SJSA1 (cell line): ENCODE data around the gene CFAP77. TPM values are rescaled to one million over a fixed set of nuclear protein-coding genes. Genes with fewer than 3 reads are reported as not detected.

Experiments used
- DNase-seq, 2 experiments: peaks; one replicate each; pipeline ENCODE4 v3.0.0-alpha.2; 2015 to 2020; ENCODE audit warnings: low spot score in 2 of 2, low read depth in 1 of 2
- H3K27ac ChIP-seq: fragments of 250-450 bp; sonication (Bioruptor Pico); 2 replicates; pipeline ENCODE4 v1.5.1; 2020; ENCODE audit warnings: mild to moderate bottlenecking, moderate library complexity
- H3K27me3 ChIP-seq: fragments of 250-450 bp; sonication (Bioruptor Pico); replicated peaks from 2 replicates; pipeline ENCODE4 v1.5.1; 2020; ENCODE audit warnings: mild to moderate bottlenecking, moderate library complexity
- H3K36me3 ChIP-seq: fragments of 250-450 bp; sonication (Bioruptor Pico); 2 replicates; pipeline ENCODE4 v1.5.1; 2020; ENCODE audit warnings: mild to moderate bottlenecking
- H3K4me1 ChIP-seq: fragments of 250-450 bp; sonication (Bioruptor Pico); replicated peaks from 2 replicates; pipeline ENCODE4 v1.6.1; 2021; ENCODE audit warnings: mild to moderate bottlenecking
- H3K4me3 ChIP-seq: fragments of 250-450 bp; sonication (Bioruptor Pico); 2 replicates; pipeline ENCODE4 v1.5.1; 2020; ENCODE audit warnings: mild to moderate bottlenecking
- H3K9me3 ChIP-seq: fragments of 250-450 bp; sonication (Bioruptor Pico); replicated peaks from 2 replicates; pipeline ENCODE4 v1.5.1; 2020; ENCODE audit warnings: mild to moderate bottlenecking
- total RNA-seq: library from RNA; depleted of rRNA; stranded (reverse); fragments of >200 nt; shearing (Covaris generic); gene quantifications from 2 replicates; pipeline ENCODE4 v1.2.3, GENCODE V29; 2014

The CFAP77 gene
- total RNA-seq, 1 experiment from 2014 or later: 0.42 TPM

DNA sequence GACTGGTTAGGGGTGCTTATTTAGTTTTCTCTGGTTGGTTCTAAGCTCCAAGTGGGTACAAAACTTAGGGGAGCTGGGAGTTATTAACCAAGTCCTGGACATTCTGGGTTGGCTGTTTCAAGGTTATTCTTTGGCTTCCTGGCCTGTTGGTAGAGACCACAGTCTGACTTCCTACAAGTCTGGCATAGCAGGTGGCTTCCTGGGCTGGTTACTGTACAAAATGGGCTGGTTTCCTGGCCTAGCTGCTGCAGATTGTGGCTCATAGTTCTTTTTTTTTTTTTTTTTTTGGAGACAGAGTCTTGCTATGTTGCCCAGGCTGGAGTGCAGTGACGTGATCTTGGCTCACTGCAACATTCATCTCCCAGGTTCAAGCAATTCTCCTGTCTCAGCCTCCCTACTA, 126.1 kb downstream of the CFAP77 start:
- no peaks in the 10 kb centered on the region for H3K36me3 ChIP-seq
- H3K27ac ChIP-seq: no peak overlapping the region
- DNase-seq: no peak
- peaks cover 30% of the 10 kb centered on the region for H3K27me3 ChIP-seq
- no peak overlapping the region for H3K4me3 ChIP-seq
- no peaks in the 10 kb centered on the region for H3K9me3 ChIP-seq
- H3K4me1 ChIP-seq: no peaks in the 10 kb centered on the region

- Histone ChIP-seq H3K27ac (no peak overlapping the region), H3K4me3 (no peak overlapping the region), H3K4me1 (no peaks in the 10 kb centered on the region), H3K36me3 (no peaks in the 10 kb centered on the region), H3K27me3 (peaks cover 19% of the 10 kb centered on the region; the same call in 1 of the 2 replicates), H3K9me3 (no peaks in the 10 kb centered on the region)
- DNase-seq: no peak
Observed at GRCh38 chr9:132537352-132537751, 127.3 kb downstream of the CFAP77 start.

- Histone ChIP-seq H3K4me3 (no peak overlapping the region), H3K27ac (no peak overlapping the region)
- DNase-seq: no peak
Observed at GRCh38 chr9:132538071-132538470, 128.1 kb downstream of the CFAP77 start.

DNA sequence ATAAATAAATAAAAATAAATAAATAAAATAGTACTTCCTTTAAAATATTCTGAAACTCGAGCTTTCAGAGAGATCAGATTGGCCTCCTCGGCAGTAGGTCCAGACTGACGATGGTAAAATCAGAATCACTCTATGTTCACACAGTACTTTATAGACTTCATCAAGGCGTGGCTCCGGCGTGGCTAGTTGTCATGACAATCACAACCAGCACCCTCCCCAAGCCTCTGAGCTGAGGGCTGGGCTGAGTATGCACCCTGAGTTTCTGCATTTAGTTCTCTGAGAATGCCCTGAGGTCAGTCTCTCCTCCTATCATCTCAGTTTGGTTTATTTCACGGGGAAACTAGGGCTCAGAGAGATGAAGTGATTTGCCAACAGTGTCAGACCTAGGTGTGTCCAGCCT, 129.1 kb downstream of the CFAP77 start:
- H3K36me3 ChIP-seq: no peaks in the 10 kb centered on the region

More at GRCh38 chr9:132538071-132538470, 128.1 kb downstream of the CFAP77 start:
- Histone ChIP-seq H3K9me3 (no peaks in the 10 kb centered on the region), H3K27me3 (peaks cover 13% of the 10 kb centered on the region; the same call in 1 of the 2 replicates), H3K4me1 (no peaks in the 10 kb centered on the region), H3K36me3 (no peaks in the 10 kb centered on the region)

GRCh38 chr9:132541051-132541450, 131.0 kb downstream of the CFAP77 start:
- Histone ChIP-seq H3K4me3 (no peak overlapping the region), H3K27ac (no peak overlapping the region), H3K36me3 (no peaks in the 10 kb centered on the region), H3K4me1 (no peaks in the 10 kb centered on the region), H3K9me3 (no peaks in the 10 kb centered on the region), H3K27me3 (peaks cover 10% of the 10 kb centered on the region)
- DNase-seq: no peak

More for the DNA sequence above, 129.1 kb downstream of the CFAP77 start:
- H3K4me1 ChIP-seq: no peaks in the 10 kb centered on the region
- H3K27ac ChIP-seq: no peak overlapping the region
- H3K9me3 ChIP-seq: no peaks in the 10 kb centered on the region
- no peak overlapping the region for H3K4me3 ChIP-seq
- no peak for DNase-seq
- H3K27me3 ChIP-seq: peaks cover 13% of the 10 kb centered on the region; the same call in 1 of the 2 replicates

GRCh38 chr9:132541870-132542830, 132.1 kb downstream of the CFAP77 start:
- H3K27me3 ChIP-seq: peaks cover 16% of the 10 kb centered on the region
- 0 out of 2 replicates have a peak, but pooled peaks cover 3% of the 10 kb centered on the region for H3K4me1 ChIP-seq
- DNase-seq: no peak

DNA sequence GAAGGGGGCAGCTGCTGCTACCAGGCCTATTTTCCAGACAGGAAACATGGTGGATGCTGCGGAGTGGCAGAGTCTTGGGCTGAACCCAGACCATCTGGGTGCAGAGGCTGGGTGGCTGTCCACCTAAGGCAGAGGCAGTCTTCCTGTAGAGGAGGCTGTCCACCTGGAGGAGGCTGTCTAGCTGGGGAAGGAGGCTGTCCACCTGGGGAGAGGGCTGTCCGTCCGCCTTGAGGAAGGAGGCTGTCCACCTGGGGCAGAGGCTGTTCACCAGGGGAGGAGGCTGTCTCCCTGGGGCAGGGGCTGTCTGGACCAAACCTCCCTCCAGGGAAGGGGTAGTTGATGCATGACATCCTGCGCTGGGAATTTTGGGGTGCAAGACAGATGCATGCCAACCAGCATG, 133.2 kb downstream of the CFAP77 start:
- DNase-seq: no peak
- Histone ChIP-seq H3K27me3 (peaks cover 16% of the 10 kb centered on the region), H3K27ac (no peak overlapping the region), H3K9me3 (no peaks in the 10 kb centered on the region), H3K36me3 (no peaks in the 10 kb centered on the region), H3K4me3 (no peak overlapping the region), H3K4me1 (0 out of 2 replicates have a peak, but pooled peaks cover 3% of the 10 kb centered on the region)

More at GRCh38 chr9:132541870-132542830, 132.1 kb downstream of the CFAP77 start:
- Histone ChIP-seq H3K4me3 (no peak overlapping the region), H3K36me3 (no peaks in the 10 kb centered on the region), H3K27ac (no peak overlapping the region), H3K9me3 (no peaks in the 10 kb centered on the region)

DNA sequence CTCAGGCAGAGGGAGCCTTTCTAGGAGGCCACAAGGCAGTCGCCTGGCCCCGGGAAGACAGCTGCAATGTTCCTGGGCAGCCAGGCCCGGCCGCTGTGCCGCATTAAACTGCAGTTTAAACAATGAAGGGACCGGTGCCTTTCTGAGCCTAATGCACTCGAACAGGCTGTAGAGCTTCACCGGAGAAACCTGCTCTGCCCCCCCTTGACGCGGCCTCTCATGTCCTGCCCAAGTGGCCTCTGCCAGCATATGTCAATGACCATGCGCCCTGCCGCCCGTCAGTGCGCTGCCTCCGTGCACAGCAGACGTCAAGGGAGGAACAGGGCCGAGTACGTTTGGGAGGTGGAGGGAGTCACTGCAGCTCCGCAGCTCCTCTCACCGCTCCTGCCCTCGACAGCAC, 133.9 kb downstream of the CFAP77 start:
- Histone ChIP-seq H3K27me3 (peaks cover 16% of the 10 kb centered on the region), H3K9me3 (no peaks in the 10 kb centered on the region), H3K4me1 (0 out of 2 replicates have a peak, but pooled peaks cover 3% of the 10 kb centered on the region), H3K27ac (no peak overlapping the region), H3K4me3 (no peak overlapping the region), H3K36me3 (no peaks in the 10 kb centered on the region)
- DNase-seq: no peak

GRCh38 chr9:132545578-132545977, 135.6 kb downstream of the CFAP77 start:
- Histone ChIP-seq H3K4me3 (no peak overlapping the region), H3K36me3 (no peaks in the 10 kb centered on the region), H3K4me1 (peaks cover 3% of the 10 kb centered on the region; the same call in 1 of the 2 replicates), H3K27ac (no peak overlapping the region), H3K27me3 (peaks cover 11% of the 10 kb centered on the region; the same call in 1 of the 2 replicates), H3K9me3 (no peaks in the 10 kb centered on the region)
- no peak for DNase-seq

- Histone ChIP-seq H3K36me3 (no peaks in the 10 kb centered on the region), H3K9me3 (no peaks in the 10 kb centered on the region), H3K27ac (no peak overlapping the region), H3K4me3 (no peak overlapping the region), H3K4me1 (peaks cover 3% of the 10 kb centered on the region; the same call in 1 of the 2 replicates), H3K27me3 (peaks cover 6% of the 10 kb centered on the region; the same call in 1 of the 2 replicates)
- no peak for DNase-seq
Observed at GRCh38 chr9:132546148-132547051, 136.4 kb downstream of the CFAP77 start.

DNA sequence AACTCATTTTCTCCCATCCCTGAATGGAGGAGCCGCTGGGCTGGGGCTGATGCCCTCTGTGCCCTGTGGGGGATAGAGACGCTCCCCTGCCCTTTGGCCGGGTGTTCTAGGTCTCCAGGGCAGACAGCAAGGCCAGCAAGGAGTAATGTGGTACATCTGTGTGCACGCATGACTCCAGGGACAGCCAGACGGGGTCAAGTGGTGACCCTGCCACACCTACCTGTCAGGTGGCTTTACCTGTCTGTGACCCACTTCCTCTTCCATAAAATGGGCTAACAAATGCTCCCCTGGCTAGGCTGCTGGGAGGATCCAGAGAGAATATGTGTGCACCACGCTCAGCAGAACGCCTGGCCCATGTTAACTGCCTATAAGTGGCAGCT, 137.0 kb downstream of the CFAP77 start:
- Histone ChIP-seq H3K9me3 (no peaks in the 10 kb centered on the region), H3K36me3 (no peaks in the 10 kb centered on the region), H3K27me3 (peaks cover 6% of the 10 kb centered on the region; the same call in 1 of the 2 replicates), H3K4me1 (peaks cover 3% of the 10 kb centered on the region; the same call in 1 of the 2 replicates), H3K27ac (no peak overlapping the region), H3K4me3 (no peak overlapping the region)
- no peak for DNase-seq

GRCh38 chr9:132547436-132547835, 137.4 kb downstream of the CFAP77 start:
- H3K9me3 ChIP-seq: no peaks in the 10 kb centered on the region
- peaks cover 6% of the 10 kb centered on the region; the same call in 1 of the 2 replicates for H3K27me3 ChIP-seq
- peaks cover 3% of the 10 kb centered on the region; the same call in 1 of the 2 replicates for H3K4me1 ChIP-seq
- no peak overlapping the region for H3K27ac ChIP-seq
- no peak overlapping the region for H3K4me3 ChIP-seq
- no peaks in the 10 kb centered on the region for H3K36me3 ChIP-seq
- no peak for DNase-seq

DNA sequence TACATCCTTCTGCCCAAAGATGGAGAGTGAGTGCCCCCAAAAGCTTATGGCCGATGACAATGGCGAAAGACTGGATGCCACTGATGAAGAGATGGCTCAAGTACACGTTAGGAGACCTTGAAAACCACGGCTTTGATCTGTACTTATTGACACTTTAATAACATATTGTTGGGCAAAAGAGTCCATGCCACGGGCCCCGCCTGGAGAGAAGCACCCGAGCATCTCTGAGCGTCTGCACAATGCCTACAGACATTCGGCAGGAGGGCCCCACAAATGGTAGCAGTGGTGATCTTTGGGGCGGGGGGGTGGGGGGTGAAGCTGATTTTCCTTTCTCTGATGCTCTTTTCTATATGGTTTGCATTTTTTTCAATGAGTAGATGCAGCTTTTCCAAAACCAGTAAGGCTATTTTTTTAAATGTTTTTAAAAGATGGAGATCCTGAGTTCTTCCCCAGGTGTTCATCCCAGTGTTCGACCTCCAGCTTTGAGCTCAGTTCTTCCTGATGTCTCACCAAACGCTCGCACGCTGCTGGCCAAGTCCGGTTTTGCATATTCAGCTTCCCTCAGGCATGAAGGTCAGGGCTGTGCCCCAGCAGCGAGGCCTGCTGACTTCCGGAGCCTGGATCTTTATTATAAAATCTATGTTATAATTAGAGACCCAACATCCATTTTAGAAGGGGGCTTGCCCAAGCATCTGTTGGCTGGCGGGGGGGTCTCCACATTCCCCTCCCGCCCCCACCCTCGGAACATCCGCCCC, 138.1 kb downstream of the CFAP77 start:
- no peak overlapping the region for H3K27ac ChIP-seq
- DNase-seq: no peak
- H3K36me3 ChIP-seq: no peaks in the 10 kb centered on the region
- no peaks in the 10 kb centered on the region for H3K9me3 ChIP-seq
- peaks cover 6% of the 10 kb centered on the region; the same call in 1 of the 2 replicates for H3K27me3 ChIP-seq
- H3K4me3 ChIP-seq: no peak overlapping the region
- peaks cover 3% of the 10 kb centered on the region; the same call in 1 of the 2 replicates for H3K4me1 ChIP-seq
